NCI-H1092 (cell line): Measurements from ENCODE around the gene ST3GAL5.
"Not testable (repeated sequence)": the region's sequence is repeated elsewhere in the genome, so short reads cannot be mapped to it uniquely, and the experiment has no call there.

Source experiments
- DNase-seq: peaks from one replicate; lab custom pipeline; 2025; lab: John Stamatoyannopoulos, UW

Gene ST3GAL5

DNA sequence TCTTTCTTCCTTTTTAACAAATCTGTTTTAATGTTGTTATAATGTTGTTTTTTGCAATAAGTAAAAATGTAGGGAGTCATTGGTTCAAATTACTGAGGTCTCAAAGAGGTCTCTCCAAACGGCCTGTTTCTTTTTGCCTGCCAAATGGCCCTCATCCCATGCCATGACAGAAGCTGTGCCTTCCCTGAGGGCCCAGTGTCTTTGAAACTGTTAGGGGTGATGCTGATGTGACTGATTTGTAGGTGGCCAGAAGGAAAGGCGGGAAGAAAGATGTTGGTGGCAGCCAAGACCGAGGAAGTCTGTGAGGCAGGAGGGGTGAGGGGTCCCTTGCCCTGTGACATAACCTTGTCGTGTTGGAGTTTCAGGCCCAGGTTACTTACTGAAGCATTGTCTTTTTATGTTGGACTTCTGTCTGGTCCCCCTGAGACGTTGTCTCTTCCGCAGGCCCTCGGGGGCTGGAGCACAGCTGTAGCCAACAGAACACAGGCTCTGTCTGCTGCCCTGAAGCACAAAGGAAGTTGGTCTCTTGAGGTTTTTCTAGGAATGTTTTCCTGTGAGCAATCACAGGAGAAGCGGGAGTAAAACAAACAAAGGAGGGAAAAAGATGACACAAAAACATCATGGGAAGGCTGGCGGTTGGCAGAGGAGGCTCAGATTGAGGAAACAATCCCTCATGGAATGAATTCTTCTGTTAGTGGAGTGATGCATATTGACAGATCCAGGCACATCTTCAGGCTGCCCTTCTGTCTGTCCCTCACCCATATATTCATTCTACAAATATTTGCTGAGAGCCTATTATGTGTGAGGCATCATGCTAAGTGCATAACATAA is 4.9 kb upstream of the ST3GAL5 start:
- no peak for DNase-seq

GRCh38 chr2:85892216-85892944 is 3.6 kb upstream of the ST3GAL5 start:
- DNase-seq, result no peak

DNA sequence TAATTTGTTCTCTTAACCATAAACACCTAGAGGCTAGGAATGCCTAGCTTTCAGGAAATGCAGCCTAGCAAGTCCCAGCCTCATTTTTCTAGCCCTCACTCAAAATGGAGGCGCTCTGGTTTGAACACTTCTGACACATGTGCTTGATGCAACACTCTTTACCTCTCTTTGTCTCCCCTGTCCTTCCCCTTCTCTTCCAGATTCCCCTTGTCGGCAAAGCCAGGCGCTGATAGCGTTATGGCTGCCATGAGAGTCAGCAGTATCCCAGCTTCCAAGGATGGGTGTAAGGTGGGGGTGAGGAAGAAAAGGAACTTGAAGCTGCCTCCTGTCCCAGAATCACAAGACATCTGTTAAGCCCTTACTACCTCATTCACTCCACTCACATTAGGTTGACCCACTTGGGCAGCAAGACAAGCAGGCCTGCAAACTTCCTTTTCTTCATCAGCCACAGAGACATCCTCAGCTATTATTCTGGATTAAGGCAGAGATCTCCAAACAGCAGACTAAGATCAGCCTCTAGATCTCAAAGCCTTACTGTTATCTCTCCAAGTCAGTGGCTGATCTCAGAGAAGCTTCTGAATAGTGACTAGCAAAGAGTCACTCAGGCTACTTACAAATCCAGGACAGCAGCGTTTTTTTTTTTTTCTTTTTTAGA is 1.9 kb upstream of the ST3GAL5 start:
- DNase-seq, result no peak

- no peak for DNase-seq
Measured at GRCh38 chr2:85889627-85890281, 964 bp upstream of the ST3GAL5 start.

GRCh38 chr2:85888020-85888683 is 638 bp downstream of the ST3GAL5 start:
- DNase-seq, result no peak

- DNase-seq, result peak; percentile 5
Measured at GRCh38 chr2:85887566-85888019, 1.2 kb downstream of the ST3GAL5 start.

- no peak for DNase-seq
Measured at GRCh38 chr2:85886590-85886989, 2.2 kb downstream of the ST3GAL5 start.

- no peak for DNase-seq
Measured at GRCh38 chr2:85886141-85886540, 2.6 kb downstream of the ST3GAL5 start.

DNA sequence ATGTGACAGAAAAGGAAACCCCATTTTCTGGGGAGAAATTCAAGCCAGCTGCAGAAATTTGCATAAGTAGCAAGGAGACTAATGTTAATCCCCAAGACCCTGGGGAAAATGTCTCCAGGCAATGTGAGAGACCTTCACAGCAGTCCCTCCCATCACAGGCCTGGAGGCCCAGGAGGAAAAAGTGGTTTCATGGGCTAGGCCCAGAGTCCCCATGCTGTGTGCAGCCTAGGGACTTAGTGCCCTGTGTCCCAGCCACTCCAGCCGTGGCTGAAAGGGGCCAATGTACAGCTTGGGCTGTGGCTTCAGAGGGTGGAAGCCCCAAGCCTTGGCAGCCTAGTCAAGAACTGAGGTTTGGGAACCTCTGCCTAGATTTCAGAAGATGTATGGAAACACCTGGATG is 7.0 kb downstream of the ST3GAL5 start:
- not testable (repeated sequence) for DNase-seq

DNA sequence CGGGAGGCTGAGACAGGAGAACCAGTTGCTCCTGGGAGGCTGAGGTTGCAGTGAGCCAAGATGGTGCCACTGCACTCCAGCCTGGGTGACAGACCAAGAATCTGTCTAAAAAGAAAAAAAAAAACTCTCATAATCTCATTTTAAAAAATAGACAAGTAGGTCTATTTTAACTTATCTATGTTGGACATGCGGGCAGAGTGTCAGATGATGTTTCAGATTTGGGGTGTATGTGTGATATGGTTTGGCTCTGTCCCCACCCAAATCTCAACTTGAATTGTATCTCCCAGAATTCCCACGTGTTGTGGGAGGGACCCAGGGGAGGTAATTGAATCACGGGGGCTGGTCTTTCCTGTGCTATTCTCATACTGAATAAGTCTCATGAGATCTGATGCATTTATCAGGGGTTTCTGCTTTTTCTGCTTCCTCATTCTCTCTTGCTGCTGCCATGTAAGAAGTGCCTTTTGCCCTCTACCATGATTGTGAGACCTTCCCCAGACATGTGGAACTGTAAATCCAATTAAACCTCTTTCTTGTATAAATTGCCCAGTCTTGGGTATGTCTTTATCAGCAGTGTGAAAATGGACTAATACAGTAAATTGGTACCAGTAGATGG is 8.0 kb downstream of the ST3GAL5 start:
- not testable (repeated sequence) for DNase-seq

- no peak for DNase-seq
Measured at GRCh38 chr2:85878719-85879370, 9.9 kb downstream of the ST3GAL5 start.

DNA sequence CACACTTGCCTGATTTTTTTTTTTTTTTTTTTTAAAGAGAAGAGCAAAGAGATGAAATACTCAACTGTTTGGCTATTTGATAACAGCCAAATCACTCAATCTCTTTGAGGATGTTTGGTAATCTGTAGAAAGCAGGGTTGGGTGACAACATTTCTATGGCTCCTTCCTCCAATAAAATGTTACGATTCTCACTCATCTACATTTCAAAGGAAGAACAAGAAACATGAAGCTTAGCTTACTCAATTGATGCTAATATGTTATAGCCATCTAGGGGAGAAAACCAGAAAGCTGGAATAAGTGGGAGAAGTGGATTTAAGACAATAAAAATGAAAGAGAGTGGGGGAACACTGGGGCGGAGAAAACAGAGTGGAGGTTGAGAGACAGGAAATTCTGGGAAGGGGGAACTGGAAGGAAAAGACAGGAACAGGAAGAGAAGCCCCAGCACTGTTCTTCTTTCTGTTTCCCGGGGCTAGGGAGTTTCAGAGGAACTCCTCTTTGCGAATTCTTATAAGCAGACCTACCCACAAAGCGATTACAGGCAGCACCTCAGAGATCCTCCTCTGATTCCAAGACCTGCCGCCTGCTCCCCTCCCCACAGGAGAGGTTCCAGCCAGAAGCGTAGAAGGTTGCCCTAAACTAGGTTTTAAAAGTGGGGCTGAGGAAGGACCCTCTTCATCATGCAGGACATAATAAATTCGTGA is 13.3 kb downstream of the ST3GAL5 start:
- no peak for DNase-seq

DNA sequence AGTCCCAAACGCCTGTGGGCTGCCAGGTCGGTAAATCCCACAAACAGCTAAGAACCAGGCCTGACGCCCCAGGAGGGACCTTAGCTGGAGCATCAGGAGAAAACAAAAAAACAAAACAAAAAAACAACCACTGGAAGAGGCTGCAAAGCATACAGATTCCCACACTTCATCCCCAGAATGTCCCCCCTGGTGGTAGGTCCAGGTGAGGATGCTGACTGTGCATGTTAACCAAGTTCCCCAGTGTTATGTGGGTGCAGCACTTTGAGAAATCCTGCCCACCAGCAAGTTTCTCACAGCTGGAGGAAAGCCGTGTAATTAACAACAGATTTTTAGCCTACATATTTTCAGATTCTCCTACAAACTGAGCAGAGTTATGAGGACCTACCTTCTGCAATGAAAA is 15.1 kb downstream of the ST3GAL5 start:
- DNase-seq, result no peak

DNA sequence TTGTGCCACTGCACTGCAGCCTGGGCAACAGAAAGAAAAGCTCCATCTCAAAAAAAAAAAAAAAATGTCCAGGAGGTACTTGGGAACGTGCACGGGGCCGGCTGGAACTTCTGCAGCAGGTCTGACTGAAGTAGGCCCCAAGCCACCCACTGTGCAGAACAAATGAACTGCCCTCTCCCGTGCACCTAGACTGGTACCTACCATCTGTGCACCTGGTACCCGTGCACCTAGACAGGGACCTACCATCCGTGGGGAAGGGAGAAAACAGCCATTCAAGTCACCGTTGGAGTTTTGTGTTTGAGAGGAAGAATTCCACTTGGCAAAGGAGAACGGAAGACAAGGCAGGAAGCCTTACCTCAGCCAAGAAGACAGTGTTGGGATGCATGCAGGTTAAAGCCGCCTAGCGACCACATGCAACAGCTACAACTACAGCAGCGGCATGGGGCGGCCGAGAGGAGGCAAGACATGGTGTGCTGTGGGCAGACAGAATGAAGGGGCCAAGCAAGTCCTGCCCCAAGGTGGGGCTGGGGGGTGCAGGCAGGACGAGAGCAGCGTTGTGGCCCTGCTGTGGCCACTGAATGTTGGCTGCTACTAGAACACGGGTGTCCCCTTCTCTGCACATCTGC is 16.1 kb downstream of the ST3GAL5 start:
- DNase-seq, result no peak

GRCh38 chr2:85871494-85872164 is 17.2 kb downstream of the ST3GAL5 start:
- DNase-seq, result no peak

GRCh38 chr2:85868822-85869221 is 20.0 kb downstream of the ST3GAL5 start:
- no peak for DNase-seq

GRCh38 chr2:85867556-85868292 is 21.1 kb downstream of the ST3GAL5 start:
- no peak for DNase-seq

DNA sequence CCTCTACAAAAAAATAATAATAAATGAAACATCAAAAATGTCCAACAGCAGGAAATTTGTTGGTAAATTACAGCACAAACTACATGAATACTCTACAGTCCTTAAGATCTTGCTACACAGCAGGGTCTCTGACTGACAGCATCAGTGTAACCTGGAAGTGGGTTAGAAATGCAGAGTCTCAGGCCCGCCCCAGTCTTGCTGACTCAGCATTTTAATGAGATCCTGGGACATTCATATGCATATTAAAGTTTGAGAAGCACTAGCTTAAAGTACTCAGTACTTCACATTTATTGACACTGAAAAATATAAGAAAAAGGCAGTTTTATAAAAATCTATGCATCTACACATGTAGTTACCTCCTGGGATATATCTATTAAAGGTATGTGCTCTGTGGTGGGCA is 21.7 kb downstream of the ST3GAL5 start:
- DNase-seq, result no peak
